Brain microvascular endothelial cell (primary cell): ENCODE data around the gene CABCOCO1.

ENCODE experiments used
- DNase-seq: peaks from one replicate; pipeline ENCODE4 v3.0.0-alpha.2; 2020
- H3K27ac ChIP-seq: fragments of 250-450 bp; sonication (Bioruptor Pico); 2 replicates; pipeline ENCODE4 v1.5.1; 2020; ENCODE audit warnings: mild to moderate bottlenecking, moderate library complexity
- H3K27me3 ChIP-seq: fragments of 250-450 bp; sonication (Bioruptor Pico); replicated peaks from 2 replicates; pipeline ENCODE4 v1.5.1; 2020; ENCODE audit warnings: mild to moderate bottlenecking
- H3K36me3 ChIP-seq: fragments of 250-450 bp; sonication (Bioruptor Pico); replicated peaks from 2 replicates; pipeline ENCODE4 v1.5.1; 2020; ENCODE audit warnings: mild to moderate bottlenecking
- H3K4me3 ChIP-seq: 2 replicates; pipeline ENCODE4 v1.5.1; 2011; ENCODE audit warnings: low read depth, mild to moderate bottlenecking, control low read depth, low read length, moderate library complexity
- in situ Hi-C: cut with HindIII; loops from 2 replicates; pipeline ENCODE4 v1.10.0; 2017; ENCODE audit warnings: low sequenced_read_pairs, low pct_ligation_motif_present
- TF ChIP-seq, protein P1 (sequence below): IDR thresholded peaks from 2 replicates; pipeline ENCODE4 v1.5.1; 2011; ENCODE audit warnings: low read depth, mild to moderate bottlenecking, moderate library complexity, low read length, control low read depth, inconsistent platforms; ENCODE audit errors: missing control alignments

The CABCOCO1 gene

DNA sequence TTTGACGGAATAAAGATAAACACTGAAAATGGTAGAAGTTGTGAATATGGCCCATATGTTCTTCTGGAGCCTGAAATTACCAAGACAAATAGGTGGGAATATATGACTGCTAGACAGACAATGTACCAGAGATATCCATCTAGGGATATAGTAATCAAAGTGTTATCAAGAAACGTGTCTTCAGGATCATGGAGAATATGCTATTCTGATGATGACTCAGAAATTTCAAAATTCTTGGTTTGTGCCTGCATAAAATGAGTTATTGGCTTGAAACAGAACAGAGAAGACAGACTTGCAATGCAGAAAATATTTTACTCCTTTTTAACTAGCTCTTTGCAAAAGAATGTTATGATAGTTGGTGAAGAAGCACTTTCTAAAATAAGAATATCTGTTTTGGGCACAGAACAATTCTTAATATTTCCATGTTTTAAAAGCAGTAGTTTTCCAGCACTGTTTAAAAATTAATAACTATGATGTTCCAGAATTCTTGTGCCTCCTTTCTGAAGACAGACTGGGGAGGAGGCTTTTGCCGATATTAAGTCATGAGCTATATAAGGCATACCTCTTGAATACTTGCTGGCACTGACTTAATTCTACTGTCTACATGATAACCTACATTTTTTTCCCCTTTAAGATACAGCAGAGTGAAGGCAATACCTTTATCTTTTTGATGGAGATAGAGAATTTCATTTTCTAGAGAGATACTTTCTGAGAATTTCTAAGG is 34.4 kb upstream of the CABCOCO1 start:
- DNase-seq, result no peak
- peak overlapping the region; percentile 70 for H3K27ac ChIP-seq
- no peaks in the 10 kb centered on the region for H3K36me3 ChIP-seq
- in situ Hi-C loops, result no loop called here
- no peaks in the 10 kb centered on the region for H3K27me3 ChIP-seq
- no peak overlapping the region for H3K4me3 ChIP-seq
- TF ChIP-seq, protein P1, sequence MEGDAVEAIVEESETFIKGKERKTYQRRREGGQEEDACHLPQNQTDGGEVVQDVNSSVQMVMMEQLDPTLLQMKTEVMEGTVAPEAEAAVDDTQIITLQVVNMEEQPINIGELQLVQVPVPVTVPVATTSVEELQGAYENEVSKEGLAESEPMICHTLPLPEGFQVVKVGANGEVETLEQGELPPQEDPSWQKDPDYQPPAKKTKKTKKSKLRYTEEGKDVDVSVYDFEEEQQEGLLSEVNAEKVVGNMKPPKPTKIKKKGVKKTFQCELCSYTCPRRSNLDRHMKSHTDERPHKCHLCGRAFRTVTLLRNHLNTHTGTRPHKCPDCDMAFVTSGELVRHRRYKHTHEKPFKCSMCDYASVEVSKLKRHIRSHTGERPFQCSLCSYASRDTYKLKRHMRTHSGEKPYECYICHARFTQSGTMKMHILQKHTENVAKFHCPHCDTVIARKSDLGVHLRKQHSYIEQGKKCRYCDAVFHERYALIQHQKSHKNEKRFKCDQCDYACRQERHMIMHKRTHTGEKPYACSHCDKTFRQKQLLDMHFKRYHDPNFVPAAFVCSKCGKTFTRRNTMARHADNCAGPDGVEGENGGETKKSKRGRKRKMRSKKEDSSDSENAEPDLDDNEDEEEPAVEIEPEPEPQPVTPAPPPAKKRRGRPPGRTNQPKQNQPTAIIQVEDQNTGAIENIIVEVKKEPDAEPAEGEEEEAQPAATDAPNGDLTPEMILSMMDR, result no peak

DNA sequence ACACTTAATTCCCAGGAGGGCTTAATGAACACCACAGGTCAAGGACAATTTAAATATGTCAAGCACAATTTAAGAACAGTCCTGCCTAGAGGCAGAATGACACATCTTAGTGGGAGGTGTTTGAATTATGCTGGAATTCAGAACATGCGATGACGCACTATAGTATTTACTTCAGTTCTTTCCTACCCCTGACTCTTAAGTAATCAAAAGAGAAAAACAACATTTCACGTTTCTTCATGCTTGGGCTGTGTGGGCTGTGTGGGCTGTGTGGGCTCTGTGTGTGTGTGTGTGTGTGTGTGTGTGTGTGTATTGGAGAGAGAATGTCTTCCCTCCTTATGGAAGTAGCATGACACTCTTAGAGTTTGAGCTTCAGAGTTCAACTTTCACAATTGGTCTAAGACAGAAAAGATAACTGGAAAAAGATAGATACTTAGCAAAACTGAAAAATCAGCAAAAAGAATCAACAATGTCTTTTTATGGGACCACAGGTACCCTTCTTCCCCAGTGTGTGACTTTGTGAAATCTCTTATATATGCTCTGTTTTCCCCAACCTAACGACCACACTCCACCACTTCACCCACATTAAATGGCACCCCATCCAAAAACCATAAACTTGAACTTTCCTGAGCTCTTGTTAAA is 33.7 kb upstream of the CABCOCO1 start:
- in situ Hi-C loops, result no loop called here
- no peak overlapping the region for H3K4me3 ChIP-seq
- peak; percentile 84 for DNase-seq
- H3K36me3 ChIP-seq, result no peaks in the 10 kb centered on the region
- H3K27me3 ChIP-seq, result no peaks in the 10 kb centered on the region
- peak overlapping the region; percentile 70 for H3K27ac ChIP-seq
- TF ChIP-seq, protein P1, result no peak

DNA sequence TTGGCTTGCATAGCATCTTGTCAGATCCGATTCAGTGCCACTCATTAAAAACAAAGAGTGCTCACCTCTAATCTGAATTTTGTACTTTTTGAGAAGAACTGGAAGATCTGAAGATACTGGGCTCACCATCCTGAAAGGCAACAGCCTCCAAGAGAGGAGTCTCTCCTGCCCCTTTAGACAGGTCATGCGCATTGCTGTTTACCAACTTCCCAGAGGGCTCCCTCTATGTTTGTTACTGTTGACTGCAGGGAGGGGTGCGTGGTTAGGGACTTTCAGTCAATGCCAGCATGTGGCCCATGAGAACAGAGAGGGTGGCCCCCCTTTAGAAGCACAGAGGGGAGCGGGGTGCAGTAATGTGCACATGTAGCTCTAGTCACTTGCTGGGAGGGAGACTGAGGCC is 33.2 kb upstream of the CABCOCO1 start:
- no peak overlapping the region for H3K4me3 ChIP-seq
- H3K27ac ChIP-seq, result peak overlapping the region; percentile 70
- in situ Hi-C loops, result no loop called here
- no peaks in the 10 kb centered on the region for H3K27me3 ChIP-seq
- no peaks in the 10 kb centered on the region for H3K36me3 ChIP-seq
- TF ChIP-seq, protein P1, result no peak
- no peak for DNase-seq

DNA sequence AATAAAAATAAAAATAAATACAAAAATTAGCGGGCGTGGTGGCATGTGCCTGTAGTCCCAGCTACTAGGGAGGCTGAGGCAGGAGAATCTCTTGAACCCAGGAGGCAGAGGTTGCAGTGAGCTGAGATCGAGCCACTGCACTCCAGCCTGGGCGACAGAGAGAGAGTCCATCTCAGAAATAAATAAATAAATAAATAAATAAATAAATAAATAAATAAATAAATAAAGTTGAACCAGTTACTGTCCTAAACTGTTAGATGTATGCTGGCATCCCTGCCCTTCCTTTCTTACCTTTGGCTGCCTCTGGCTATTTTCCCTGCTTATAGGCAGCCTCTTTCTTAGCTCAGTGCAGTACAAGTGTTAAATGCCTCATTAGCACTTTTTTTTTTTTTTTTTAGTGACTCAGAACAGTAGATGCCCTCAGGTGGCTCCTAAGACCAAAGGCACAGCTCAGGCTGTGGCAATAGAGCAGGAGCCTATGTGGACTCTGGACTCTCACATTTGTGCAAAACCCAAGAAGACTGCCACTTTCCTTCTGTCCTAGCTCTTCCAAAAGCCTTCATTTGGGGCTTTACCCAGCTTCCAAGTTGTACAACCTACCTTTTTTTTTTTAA is 30.6 kb upstream of the CABCOCO1 start:
- H3K36me3 ChIP-seq, result no peaks in the 10 kb centered on the region
- in situ Hi-C loops, result no loop called here
- no peaks in the 10 kb centered on the region for H3K27me3 ChIP-seq
- DNase-seq, result no peak
- H3K27ac ChIP-seq, result no peak overlapping the region
- TF ChIP-seq, protein P1, result no peak
- H3K4me3 ChIP-seq, result no peak overlapping the region

DNA sequence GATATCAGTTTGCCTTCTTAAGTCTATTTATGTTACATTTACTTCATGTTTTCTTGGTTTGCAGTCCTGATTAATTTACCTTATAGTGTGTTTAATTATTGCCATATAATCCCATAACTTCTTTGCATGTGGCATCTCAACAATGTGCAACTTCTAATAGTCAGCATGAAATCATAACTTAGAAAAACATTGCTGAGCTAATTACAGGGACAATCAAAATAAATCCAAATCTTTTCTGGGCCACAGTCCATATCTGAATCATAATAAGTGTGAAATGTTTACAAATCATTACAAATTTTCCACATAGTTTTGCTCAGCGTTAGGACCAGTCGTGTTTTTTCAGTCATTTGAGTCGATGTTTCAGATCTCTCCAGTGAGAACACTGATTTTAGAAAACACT is 29.1 kb upstream of the CABCOCO1 start:
- Histone ChIP-seq H3K36me3 (no peaks in the 10 kb centered on the region), H3K4me3 (no peak overlapping the region), H3K27me3 (no peaks in the 10 kb centered on the region), H3K27ac (no peak overlapping the region)
- no peak for DNase-seq
- TF ChIP-seq, protein P1, result no peak
- in situ Hi-C loops, result no loop called here
